HepG2 (cell line): ENCODE data around the gene ARFGEF3. TPM values are rescaled to one million over a fixed set of nuclear protein-coding genes. Genes with fewer than 3 reads are reported as not detected.
A peak's percentile ranks its signal among the peaks of the same experiment; 100 is the strongest.

ENCODE experiments used
- ADNP ChIP-seq: sonication (generic); formaldehyde crosslinking; IDR thresholded peaks from 2 replicates; pipeline ENCODE4 v1.4.0; 2020; ENCODE audit warnings: missing genetic modification reagents
- EEA1 ChIP-seq: sonication (generic); formaldehyde crosslinking; IDR thresholded peaks from 2 replicates; pipeline ENCODE4 v1.5.1; 2020; ENCODE audit warnings: mild to moderate bottlenecking, missing genetic modification reagents, borderline replicate concordance
- FOXK2 ChIP-seq: fragments of 450-650 bp; IDR thresholded peaks from 2 replicates; pipeline ENCODE4 v1.6.1; 2016
- LCORL ChIP-seq, 2 experiments: fragments of 450-650 bp in 1 of 2; sonication (generic) in 1 of 2; formaldehyde crosslinking in 1 of 2; IDR thresholded peaks; 2 replicates each; pipeline versions ENCODE4 v1.5.0 to v1.6.1; 2017 to 2020; ENCODE audit warnings: antibody characterized with exemption in 1 of 2, missing genetic modification reagents in 1 of 2
- RXRA ChIP-seq: sonication (generic); formaldehyde crosslinking; IDR thresholded peaks from 2 replicates; pipeline ENCODE4 v1.5.1; 2020; ENCODE audit warnings: missing genetic modification reagents
- SAFB2 ChIP-seq: sonication (generic); formaldehyde crosslinking; IDR thresholded peaks from 2 replicates; pipeline ENCODE4 v1.5.1; 2020; ENCODE audit warnings: missing genetic modification reagents, low read depth, mild to moderate bottlenecking, borderline replicate concordance
- SOX5 ChIP-seq: IDR thresholded peaks from 2 replicates; pipeline ENCODE4 v1.6.1; 2016; ENCODE audit warnings: borderline replicate concordance
- ZC3H4 ChIP-seq: sonication (generic); formaldehyde crosslinking; IDR thresholded peaks from 2 replicates; pipeline ENCODE4 v1.4.0; 2020; ENCODE audit warnings: missing genetic modification reagents, borderline replicate concordance
- ZNF788 ChIP-seq: sonication (generic); formaldehyde crosslinking; IDR thresholded peaks from 2 replicates; pipeline ENCODE4 v1.5.0; 2020; ENCODE audit warnings: mild to moderate bottlenecking, missing genetic modification reagents, borderline replicate concordance
- ZNF878 ChIP-seq: sonication (generic); formaldehyde crosslinking; IDR thresholded peaks from 2 replicates; pipeline ENCODE4 v1.8.1; 2023; ENCODE audit warnings: mild to moderate bottlenecking, missing genetic modification reagents, moderate library complexity
- polyA plus RNA-seq, 8 experiments: library from polyadenylated mRNA; depleted of rRNA in 3 of 8; stranded (reverse) in 7 of 8; unstranded in 1 of 8; fragments of >200 nt; fragmentation: Illumina TruSeq in 4 of 8; extraction: Trizol in 4 of 8; gene quantifications; 2 replicates each; pipeline versions ENCODE4 v1.2.1 to v1.2.3, GENCODE V29; 2011 to 2016; ENCODE audit warnings: low read depth in 4 of 8, missing spikeins in 1 of 8, mixed read lengths in 1 of 8; ENCODE audit not compliant: insufficient read depth in 1 of 8
- total RNA-seq, 5 experiments: library from RNA; depleted of rRNA; stranded (reverse); fragments of >200 nt; fragmentation: Illumina TruSeq; extraction: Trizol; gene quantifications; 2 replicates each; pipeline ENCODE4 v1.2.3, GENCODE V29; 2016; ENCODE audit warnings: low read depth in 1 of 5
- TF ChIP-seq, protein P1 (sequence below): sonication (generic); formaldehyde crosslinking; IDR thresholded peaks from 2 replicates; pipeline ENCODE4 v1.5.0; 2020; ENCODE audit warnings: mild to moderate bottlenecking, missing genetic modification reagents
- TF ChIP-seq, protein P2 (sequence below): sonication (generic); formaldehyde crosslinking; IDR thresholded peaks from 2 replicates; pipeline ENCODE4 v1.4.0; 2020; ENCODE audit warnings: missing genetic modification reagents
- TF ChIP-seq, protein P3 (sequence below): sonication (generic); formaldehyde crosslinking; IDR thresholded peaks from 2 replicates; pipeline ENCODE4 v1.5.0; 2020; ENCODE audit warnings: missing genetic modification reagents
- TF ChIP-seq, protein P4 (sequence below): sonication (generic); formaldehyde crosslinking; IDR thresholded peaks from 2 replicates; pipeline ENCODE4 v1.5.1; 2020; ENCODE audit warnings: mild to moderate bottlenecking, missing genetic modification reagents
- TF ChIP-seq, protein P5 (sequence below): sonication (generic); formaldehyde crosslinking; IDR thresholded peaks from 2 replicates; pipeline ENCODE4 v1.4.0; 2020; ENCODE audit warnings: missing genetic modification reagents, borderline replicate concordance

The ARFGEF3 gene
- total and polyA plus RNA-seq, 2 of the 13 experiments (the other 11 are each of a cell fraction or from before 2014, with no cell fraction given), result 0.60 to 2.6 TPM

DNA sequence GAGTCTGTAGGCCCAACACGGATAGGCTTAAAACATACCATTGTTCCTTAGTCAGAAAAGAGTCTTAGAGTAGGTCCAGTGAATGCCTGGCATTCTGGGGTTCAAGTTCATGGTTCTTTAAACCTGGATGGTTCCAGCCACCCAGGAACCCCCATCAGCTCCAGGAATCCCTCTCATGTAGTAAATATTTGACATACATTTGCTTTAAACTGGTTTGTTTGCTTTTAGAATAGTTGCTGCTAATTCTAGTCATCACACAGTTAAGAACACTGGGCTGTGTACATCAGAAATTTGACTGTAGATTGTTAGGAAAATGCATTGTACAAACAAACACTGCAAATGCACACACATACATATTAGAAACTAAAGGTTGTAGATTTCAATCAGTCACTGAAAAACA, 87.1 kb downstream of the ARFGEF3 start (continued):
- TF ChIP-seq ZC3H4 (CRISPR knock-in tag) (no peak), ZNF878 (0 out of 2 replicates have a peak, but pooled peaks have one; percentile 66), ZNF788 (CRISPR knock-in tag) (no peak), RXRA (CRISPR knock-in tag) (peak; percentile 40; the same call in 1 of the 2 replicates), ADNP (CRISPR knock-in tag) (no peak), LCORL (IDR thresholded peaks at IDR 0.05) (no peak), LCORL (CRISPR knock-in tag; IDR thresholded peaks at IDR 0.05) (peak; percentile 65; the same call in 1 of the 2 replicates), SAFB2 (CRISPR knock-in tag) (no peak), SOX5 (peak; percentile 93), FOXK2 (0 out of 2 replicates have a peak, but pooled peaks have one; percentile 43), EEA1 (CRISPR knock-in tag) (no peak)
- TF ChIP-seq, protein P1, sequence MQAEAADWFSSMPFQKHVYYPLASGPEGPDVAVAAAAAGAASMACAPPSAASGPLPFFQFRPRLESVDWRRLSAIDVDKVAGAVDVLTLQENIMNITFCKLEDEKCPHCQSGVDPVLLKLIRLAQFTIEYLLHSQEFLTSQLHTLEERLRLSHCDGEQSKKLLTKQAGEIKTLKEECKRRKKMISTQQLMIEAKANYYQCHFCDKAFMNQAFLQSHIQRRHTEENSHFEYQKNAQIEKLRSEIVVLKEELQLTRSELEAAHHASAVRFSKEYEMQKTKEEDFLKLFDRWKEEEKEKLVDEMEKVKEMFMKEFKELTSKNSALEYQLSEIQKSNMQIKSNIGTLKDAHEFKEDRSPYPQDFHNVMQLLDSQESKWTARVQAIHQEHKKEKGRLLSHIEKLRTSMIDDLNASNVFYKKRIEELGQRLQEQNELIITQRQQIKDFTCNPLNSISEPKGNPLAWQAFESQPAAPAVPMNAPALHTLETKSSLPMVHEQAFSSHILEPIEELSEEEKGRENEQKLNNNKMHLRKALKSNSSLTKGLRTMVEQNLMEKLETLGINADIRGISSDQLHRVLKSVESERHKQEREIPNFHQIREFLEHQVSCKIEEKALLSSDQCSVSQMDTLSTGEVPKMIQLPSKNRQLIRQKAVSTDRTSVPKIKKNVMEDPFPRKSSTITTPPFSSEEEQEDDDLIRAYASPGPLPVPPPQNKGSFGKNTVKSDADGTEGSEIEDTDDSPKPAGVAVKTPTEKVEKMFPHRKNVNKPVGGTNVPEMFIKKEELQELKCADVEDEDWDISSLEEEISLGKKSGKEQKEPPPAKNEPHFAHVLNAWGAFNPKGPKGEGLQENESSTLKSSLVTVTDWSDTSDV (CRISPR knock-in tag), result no peak
- TF ChIP-seq, protein P2, sequence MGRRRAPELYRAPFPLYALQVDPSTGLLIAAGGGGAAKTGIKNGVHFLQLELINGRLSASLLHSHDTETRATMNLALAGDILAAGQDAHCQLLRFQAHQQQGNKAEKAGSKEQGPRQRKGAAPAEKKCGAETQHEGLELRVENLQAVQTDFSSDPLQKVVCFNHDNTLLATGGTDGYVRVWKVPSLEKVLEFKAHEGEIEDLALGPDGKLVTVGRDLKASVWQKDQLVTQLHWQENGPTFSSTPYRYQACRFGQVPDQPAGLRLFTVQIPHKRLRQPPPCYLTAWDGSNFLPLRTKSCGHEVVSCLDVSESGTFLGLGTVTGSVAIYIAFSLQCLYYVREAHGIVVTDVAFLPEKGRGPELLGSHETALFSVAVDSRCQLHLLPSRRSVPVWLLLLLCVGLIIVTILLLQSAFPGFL (CRISPR knock-in tag), result no peak
- TF ChIP-seq, protein P3, sequence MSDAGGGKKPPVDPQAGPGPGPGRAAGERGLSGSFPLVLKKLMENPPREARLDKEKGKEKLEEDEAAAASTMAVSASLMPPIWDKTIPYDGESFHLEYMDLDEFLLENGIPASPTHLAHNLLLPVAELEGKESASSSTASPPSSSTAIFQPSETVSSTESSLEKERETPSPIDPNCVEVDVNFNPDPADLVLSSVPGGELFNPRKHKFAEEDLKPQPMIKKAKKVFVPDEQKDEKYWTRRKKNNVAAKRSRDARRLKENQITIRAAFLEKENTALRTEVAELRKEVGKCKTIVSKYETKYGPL (CRISPR knock-in tag), result no peak
- TF ChIP-seq, protein P4, sequence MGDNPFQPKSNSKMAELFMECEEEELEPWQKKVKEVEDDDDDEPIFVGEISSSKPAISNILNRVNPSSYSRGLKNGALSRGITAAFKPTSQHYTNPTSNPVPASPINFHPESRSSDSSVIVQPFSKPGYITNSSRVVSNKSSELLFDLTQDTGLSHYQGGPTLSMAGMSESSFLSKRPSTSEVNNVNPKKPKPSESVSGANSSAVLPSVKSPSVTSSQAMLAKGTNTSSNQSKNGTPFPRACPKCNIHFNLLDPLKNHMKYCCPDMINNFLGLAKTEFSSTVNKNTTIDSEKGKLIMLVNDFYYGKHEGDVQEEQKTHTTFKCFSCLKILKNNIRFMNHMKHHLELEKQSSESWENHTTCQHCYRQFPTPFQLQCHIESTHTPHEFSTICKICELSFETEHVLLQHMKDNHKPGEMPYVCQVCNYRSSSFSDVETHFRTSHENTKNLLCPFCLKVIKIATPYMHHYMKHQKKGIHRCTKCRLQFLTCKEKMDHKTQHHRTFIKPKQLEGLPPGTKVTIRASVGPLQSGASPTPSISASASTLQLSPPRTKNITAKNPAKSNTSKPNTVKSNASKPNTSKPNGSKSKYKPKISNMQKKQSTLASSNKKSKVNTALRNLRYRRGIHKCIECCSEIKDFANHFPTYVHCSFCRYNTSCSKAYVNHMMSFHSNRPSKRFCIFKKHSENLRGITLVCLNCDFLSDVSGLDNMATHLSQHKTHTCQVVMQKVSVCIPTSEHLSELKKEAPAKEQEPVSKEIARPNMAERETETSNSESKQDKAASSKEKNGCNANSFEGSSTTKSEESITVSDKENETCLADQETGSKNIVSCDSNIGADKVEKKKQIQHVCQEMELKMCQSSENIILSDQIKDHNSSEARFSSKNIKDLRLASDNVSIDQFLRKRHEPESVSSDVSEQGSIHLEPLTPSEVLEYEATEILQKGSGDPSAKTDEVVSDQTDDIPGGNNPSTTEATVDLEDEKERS (CRISPR knock-in tag), result 0 out of 2 replicates have a peak, but pooled peaks have one; percentile 35
- TF ChIP-seq, protein P5, sequence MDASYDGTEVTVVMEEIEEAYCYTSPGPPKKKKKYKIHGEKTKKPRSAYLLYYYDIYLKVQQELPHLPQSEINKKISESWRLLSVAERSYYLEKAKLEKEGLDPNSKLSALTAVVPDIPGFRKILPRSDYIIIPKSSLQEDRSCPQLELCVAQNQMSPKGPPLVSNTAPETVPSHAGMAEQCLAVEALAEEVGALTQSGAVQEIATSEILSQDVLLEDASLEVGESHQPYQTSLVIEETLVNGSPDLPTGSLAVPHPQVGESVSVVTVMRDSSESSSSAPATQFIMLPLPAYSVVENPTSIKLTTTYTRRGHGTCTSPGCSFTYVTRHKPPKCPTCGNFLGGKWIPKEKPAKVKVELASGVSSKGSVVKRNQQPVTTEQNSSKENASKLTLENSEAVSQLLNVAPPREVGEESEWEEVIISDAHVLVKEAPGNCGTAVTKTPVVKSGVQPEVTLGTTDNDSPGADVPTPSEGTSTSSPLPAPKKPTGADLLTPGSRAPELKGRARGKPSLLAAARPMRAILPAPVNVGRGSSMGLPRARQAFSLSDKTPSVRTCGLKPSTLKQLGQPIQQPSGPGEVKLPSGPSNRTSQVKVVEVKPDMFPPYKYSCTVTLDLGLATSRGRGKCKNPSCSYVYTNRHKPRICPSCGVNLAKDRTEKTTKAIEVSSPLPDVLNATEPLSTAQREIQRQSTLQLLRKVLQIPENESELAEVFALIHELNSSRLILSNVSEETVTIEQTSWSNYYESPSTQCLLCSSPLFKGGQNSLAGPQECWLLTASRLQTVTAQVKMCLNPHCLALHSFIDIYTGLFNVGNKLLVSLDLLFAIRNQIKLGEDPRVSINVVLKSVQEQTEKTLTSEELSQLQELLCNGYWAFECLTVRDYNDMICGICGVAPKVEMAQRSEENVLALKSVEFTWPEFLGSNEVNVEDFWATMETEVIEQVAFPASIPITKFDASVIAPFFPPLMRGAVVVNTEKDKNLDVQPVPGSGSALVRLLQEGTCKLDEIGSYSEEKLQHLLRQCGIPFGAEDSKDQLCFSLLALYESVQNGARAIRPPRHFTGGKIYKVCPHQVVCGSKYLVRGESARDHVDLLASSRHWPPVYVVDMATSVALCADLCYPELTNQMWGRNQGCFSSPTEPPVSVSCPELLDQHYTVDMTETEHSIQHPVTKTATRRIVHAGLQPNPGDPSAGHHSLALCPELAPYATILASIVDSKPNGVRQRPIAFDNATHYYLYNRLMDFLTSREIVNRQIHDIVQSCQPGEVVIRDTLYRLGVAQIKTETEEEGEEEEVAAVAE (CRISPR knock-in tag), result peak; percentile 56; the same call in 1 of the 2 replicates
